ENCODE results near the gene FLAD1.

FLAD1 gene

GRCh38 chr1:155018617-155019348 is 35.6 kb downstream of the FLAD1 start:
- DNase-seq, result no peak

- DNase-seq, result no peak
Measured at GRCh38 chr1:155019377-155020245, 36.5 kb downstream of the FLAD1 start.

- no peak for DNase-seq
Measured at GRCh38 chr1:155022136-155022926, 39.2 kb downstream of the FLAD1 start.

GRCh38 chr1:155022927-155023236 is 39.7 kb downstream of the FLAD1 start:
- DNase-seq, result no peak

GRCh38 chr1:155023627-155024026 is 40.5 kb downstream of the FLAD1 start:
- no peak for DNase-seq

DNA sequence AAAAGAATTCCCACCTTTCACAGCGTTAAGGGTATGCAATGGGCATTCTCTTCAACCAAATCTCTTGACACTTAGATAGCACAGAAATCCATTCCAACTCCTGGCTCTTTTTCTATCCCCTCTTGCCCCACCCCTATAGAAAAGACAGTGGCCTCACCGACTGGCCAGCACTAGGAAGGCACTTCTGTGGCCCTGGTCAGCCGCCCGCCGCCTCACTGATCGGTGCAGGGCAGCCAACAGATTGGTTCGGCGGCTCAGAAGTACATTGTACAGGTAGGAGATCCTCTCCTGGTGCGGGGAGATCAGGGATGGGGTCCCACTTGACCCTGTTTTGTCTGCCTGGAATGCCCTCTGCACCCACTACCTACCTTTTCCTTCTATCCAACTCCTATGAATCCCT is 41.2 kb downstream of the FLAD1 start:
- no peak for DNase-seq

DNA sequence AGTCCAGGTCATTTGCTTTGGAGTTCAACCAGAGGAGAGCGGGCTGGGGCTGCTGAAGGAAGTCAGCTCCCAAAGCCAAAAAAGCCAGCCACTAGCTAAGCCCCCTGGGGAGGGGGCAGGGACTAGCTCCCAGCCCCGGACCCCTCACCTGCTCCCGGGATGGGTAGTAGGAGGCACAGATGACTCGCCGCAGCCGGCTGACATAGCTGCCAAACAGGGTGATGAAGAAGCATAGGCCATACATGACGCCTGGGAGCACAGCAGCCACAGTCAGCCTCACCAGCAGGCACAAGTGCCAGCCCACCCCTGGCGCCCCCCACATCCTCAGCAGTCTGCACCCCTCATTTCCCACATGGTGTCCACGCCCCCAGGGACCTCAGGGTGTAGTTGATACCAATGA is 43.0 kb downstream of the FLAD1 start:
- DNase-seq, result no peak

GRCh38 chr1:155026588-155026987 is 43.4 kb downstream of the FLAD1 start:
- no peak for DNase-seq

DNA sequence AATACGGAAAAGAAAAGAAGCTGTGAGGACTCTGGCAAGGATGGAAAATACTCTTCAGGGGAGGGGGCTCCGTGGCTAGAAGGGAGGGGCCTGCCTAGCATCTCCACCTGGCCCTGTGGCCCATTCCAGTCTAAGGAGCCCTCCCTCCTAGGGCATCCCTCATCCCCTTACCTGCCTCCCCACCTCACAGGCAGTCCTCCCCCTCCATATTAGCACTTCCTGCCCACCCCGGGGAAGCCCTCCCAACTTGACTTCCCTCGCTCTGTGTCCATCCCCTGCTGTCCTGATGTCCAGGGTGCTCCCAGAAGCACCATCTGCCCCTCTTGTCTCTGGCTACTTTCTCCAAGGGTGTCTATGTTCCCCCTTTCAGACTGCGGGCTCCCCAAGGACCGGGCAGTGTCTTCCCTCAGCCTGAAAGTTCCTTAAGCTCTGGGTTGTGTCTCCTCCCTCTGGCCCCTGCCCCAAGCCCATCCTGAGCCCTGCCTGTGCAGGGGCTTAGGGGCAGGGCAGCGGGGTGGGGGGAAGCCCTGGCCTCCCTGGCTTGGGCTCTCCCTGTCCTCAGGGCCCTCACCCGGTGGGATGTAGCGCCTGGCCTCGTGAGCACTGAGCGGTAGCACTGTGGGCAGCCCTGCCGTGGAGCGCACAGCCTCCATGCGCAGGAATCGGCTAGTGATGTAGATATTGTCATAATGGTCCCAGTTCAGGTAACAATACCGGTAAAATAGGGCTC is 46.5 kb downstream of the FLAD1 start:
- no peak for DNase-seq

DNA sequence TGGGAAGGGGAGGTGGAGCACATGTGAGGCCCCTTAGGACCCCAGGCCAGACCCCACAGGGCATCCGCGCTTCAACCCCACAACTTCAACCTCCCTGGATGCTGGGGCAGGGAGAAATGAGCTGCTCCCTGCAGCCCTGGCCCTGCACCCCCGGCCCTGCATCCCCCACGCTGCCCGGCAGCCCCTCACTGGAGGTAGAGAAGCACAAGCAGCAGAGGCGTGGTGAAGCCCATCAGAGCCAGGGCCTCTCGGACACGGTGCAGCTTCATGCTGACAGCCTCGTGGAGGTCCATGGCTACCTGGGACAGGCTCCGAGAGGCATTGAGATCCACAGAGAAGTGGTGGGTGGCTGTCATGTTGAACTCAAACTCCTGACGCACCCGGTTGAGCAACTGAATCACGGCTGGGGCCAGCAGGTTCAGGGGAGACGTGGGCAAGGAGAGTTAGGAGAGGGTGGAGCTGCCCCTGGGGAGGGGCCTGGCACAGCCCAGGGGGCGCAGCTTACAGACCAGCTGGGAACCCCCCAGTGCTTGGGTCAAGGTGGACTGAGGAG is 47.2 kb downstream of the FLAD1 start:
- no peak for DNase-seq

DNA sequence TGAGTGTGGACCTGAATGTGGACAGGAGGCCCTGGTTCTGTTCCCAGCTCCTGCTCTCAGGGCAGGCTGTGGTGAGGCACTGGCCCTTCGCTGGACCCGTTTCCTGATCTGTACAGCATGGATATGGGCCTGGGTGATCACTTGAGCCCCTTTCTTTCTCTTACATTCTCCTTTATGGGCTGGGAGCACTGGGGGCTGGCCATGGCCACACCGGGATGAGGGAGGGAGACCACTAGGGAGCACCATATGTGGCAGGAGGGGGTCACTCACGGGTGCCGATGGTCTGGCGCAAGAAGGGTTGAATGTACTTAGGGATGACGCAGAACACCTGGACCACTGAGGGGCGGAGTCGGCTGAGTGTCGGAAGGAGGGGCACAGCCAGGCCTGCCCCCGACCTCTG is 47.8 kb downstream of the FLAD1 start:
- no peak for DNase-seq

- no peak for DNase-seq
Measured at GRCh38 chr1:155032886-155033285, 49.7 kb downstream of the FLAD1 start.

- no peak for DNase-seq
Measured at GRCh38 chr1:155033524-155033923, 50.4 kb downstream of the FLAD1 start, which contains the start of the genes DCST1 and DCST2. TSS of gene DCST1 (plus strand) at chr1:155033824. CDS start at chr1:155034037, 213 bp downstream. TSS of gene DCST2 (minus strand) at chr1:155033781. CDS start at chr1:155033701, 80 bp downstream.

GRCh38 chr1:155034318-155035208 is 51.4 kb downstream of the FLAD1 start:
- DNase-seq, result no peak

- no peak for DNase-seq
Measured at GRCh38 chr1:155035936-155036335, 52.8 kb downstream of the FLAD1 start.

DNA sequence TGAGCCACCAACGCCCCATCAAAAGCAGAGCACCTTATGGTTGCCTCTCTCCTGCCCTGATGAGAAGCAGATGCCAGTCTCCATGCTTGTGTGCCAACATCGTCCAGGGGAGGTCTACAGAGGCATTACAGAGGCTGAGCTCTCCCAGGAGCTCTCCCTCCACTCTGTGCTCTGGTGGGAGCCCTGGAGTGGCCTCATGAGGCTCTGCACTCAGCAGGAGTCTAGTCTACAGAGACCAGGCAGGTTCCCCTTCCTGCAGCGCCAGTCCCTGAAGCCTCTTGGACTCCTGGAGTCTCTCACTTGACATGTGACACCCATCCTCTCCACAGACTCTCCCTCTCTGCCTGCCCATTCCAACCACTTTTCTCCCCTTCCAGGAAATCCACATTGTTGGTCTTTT is 53.9 kb downstream of the FLAD1 start:
- DNase-seq, result no peak

GRCh38 chr1:155037851-155038441 is 54.8 kb downstream of the FLAD1 start:
- DNase-seq, result no peak

- DNase-seq, result peak; percentile 35
Measured at GRCh38 chr1:155038602-155039307, 55.6 kb downstream of the FLAD1 start.

DNA sequence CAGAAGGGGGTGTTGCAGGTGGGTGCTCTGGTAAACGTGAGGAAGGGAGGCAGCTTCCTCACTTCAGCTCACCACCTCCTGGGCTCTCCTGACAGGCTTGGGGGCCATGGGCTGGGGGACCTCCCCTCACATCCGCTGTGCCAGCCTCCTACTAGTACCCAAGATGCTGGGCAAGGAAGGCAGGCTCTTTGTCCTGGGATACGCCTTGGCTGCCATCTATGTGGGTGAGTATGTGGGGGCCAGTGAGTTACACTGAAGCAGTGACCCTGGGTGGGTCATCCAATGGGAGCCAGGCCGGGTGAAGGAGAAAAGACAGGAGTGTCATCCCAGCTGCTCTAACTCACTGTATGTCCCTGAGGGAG is 56.1 kb downstream of the FLAD1 start:
- DNase-seq, result no peak

- no peak for DNase-seq
Measured at GRCh38 chr1:155040358-155041093, 57.4 kb downstream of the FLAD1 start.
